GM19023 (cell line): ENCODE data around the gene EIF3M.

Experiments used
- ATAC-seq: cut with Tn5 transposase; IDR thresholded peaks from one replicate; pipeline ENCODE4 v1.9.1; 2021; ENCODE audit warnings: mild to moderate bottlenecking, moderate library complexity; ENCODE audit not compliant: unreplicated experiment

Gene EIF3M

GRCh38 chr11:32583459-32584271, at the start of gene EIF3M:
TSS of gene EIF3M (plus strand) at chr11:32583831. CDS start at chr11:32583888, 57 bp downstream.
- peak; percentile 98 for ATAC-seq

- no peak for ATAC-seq
Observed at GRCh38 chr11:32538804-32539203, 44.8 kb upstream of the EIF3M start.

- ATAC-seq: no peak
Observed at GRCh38 chr11:32549611-32550187, 33.9 kb upstream of the EIF3M start.

- no peak for ATAC-seq
Observed at GRCh38 chr11:32550207-32550606, 33.4 kb upstream of the EIF3M start.

GRCh38 chr11:32555091-32555490, 28.5 kb upstream of the EIF3M start:
- no peak for ATAC-seq

- ATAC-seq: no peak
Observed at GRCh38 chr11:32555895-32556294, 27.7 kb upstream of the EIF3M start.

GRCh38 chr11:32561835-32562234, 21.8 kb upstream of the EIF3M start:
- no peak for ATAC-seq

- ATAC-seq: no peak
Observed at GRCh38 chr11:32562839-32563599, 20.6 kb upstream of the EIF3M start.

GRCh38 chr11:32563600-32563959, 20.1 kb upstream of the EIF3M start:
- no peak for ATAC-seq

- no peak for ATAC-seq
Observed at GRCh38 chr11:32566517-32566916, 17.1 kb upstream of the EIF3M start.

- no peak for ATAC-seq
Observed at GRCh38 chr11:32567154-32567553, 16.5 kb upstream of the EIF3M start.

- ATAC-seq: no peak
Observed at GRCh38 chr11:32569313-32569881, 14.2 kb upstream of the EIF3M start.

GRCh38 chr11:32571039-32571438, 12.6 kb upstream of the EIF3M start:
- ATAC-seq: no peak

GRCh38 chr11:32573228-32573627, 10.4 kb upstream of the EIF3M start:
- ATAC-seq: no peak

GRCh38 chr11:32574421-32574820, 9.2 kb upstream of the EIF3M start:
- no peak for ATAC-seq

GRCh38 chr11:32575070-32575469, 8.6 kb upstream of the EIF3M start:
- ATAC-seq: no peak

GRCh38 chr11:32576456-32576855, 7.2 kb upstream of the EIF3M start:
- ATAC-seq: no peak

- ATAC-seq: no peak
Observed at GRCh38 chr11:32580967-32581366, 2.7 kb upstream of the EIF3M start.

- no peak for ATAC-seq
Observed at GRCh38 chr11:32581556-32581955, 2.1 kb upstream of the EIF3M start.

- ATAC-seq: no peak
Observed at GRCh38 chr11:32584921-32585320, 1.3 kb downstream of the EIF3M start.

GRCh38 chr11:32586576-32587190, 3.1 kb downstream of the EIF3M start:
- no peak for ATAC-seq
